Stimulated activated memory B cell treated with anti-CD40 and anti-IgM and Interleukin-4, amounts not matched to agents 10 μg/mL and 1 μg/mL and 100 μg/mL, for 72 hours (primary cell): ENCODE data around the gene FANCE.
A peak's percentile ranks its signal among the peaks of the same experiment; 100 is the strongest.
"Not testable (repeated sequence)": the region's sequence is repeated elsewhere in the genome, so short reads cannot be mapped to it uniquely, and the experiment has no call there.

Experiments used
- ATAC-seq: fragments of 150-1000 bp; cut with Tn5 transposase; 2 replicates; pipeline ENCODE4 v1.10.0; 2021
- H3K27ac Mint-ChIP-seq: one replicate; pipeline ENCODE4 v1.8.0; 2022; ENCODE audit warnings: mild to moderate bottlenecking, mixed read lengths
- H3K27me3 Mint-ChIP-seq: one replicate; pipeline ENCODE4 v1.8.0; 2022; ENCODE audit warnings: mixed read lengths
- H3K36me3 Mint-ChIP-seq: one replicate; pipeline ENCODE4 v1.8.0; 2022; ENCODE audit warnings: mixed read lengths
- H3K4me1 Mint-ChIP-seq: one replicate; pipeline ENCODE4 v1.8.0; 2022; ENCODE audit warnings: mixed read lengths
- H3K4me3 Mint-ChIP-seq: one replicate; pipeline ENCODE4 v1.8.0; 2022; ENCODE audit warnings: mild to moderate bottlenecking, moderate library complexity, mixed read lengths
- H3K9me3 Mint-ChIP-seq: one replicate; pipeline ENCODE4 v1.8.0; 2022; ENCODE audit warnings: mixed read lengths

The FANCE gene

GRCh38 chr6:35507221-35507620 lies 55.1 kb downstream of the FANCE start:
- no peaks in the 10 kb centered on the region for H3K36me3 Mint-ChIP-seq
- H3K27ac Mint-ChIP-seq, result no peak overlapping the region
- no peak for ATAC-seq
- H3K4me3 Mint-ChIP-seq, result no peak overlapping the region
- H3K4me1 Mint-ChIP-seq, result peaks cover 19% of the 10 kb centered on the region
- H3K27me3 Mint-ChIP-seq, result peaks cover 67% of the 10 kb centered on the region
- H3K9me3 Mint-ChIP-seq, result no peaks in the 10 kb centered on the region

DNA sequence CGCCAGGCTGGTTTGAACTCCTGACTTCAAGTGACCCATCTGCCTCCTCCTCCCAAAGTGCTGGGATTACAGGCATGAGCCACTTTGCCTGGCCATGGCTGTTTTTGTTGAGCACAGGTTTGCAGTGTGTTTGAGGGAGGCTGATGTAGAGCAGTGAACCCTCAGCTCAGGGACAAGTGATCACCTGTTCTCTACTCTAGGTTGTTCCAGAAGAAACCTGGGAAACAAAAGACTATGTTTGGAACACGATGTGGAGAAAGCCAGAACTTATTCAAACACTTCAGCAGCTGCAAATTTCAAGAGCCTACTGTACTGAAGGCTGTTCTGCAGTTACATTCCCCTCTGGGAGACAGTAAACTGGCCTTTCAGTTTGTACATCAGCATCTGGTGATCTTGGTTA lies 55.9 kb downstream of the FANCE start:
- ATAC-seq, result no peak
- Mint-ChIP-seq H3K9me3 (no peaks in the 10 kb centered on the region), H3K27me3 (peaks cover 67% of the 10 kb centered on the region), H3K4me3 (no peak overlapping the region), H3K36me3 (no peaks in the 10 kb centered on the region), H3K27ac (no peak overlapping the region), H3K4me1 (peaks cover 21% of the 10 kb centered on the region)

- Mint-ChIP-seq H3K4me1 (peaks cover 21% of the 10 kb centered on the region), H3K27ac (no peak overlapping the region), H3K9me3 (no peaks in the 10 kb centered on the region), H3K4me3 (no peak overlapping the region), H3K36me3 (no peaks in the 10 kb centered on the region), H3K27me3 (peaks cover 67% of the 10 kb centered on the region)
- ATAC-seq, result no peak
Measured at GRCh38 chr6:35508542-35508941, 56.4 kb downstream of the FANCE start.

- H3K27me3 Mint-ChIP-seq, result peaks cover 70% of the 10 kb centered on the region
- no peaks in the 10 kb centered on the region for H3K36me3 Mint-ChIP-seq
- no peak overlapping the region for H3K27ac Mint-ChIP-seq
- peaks cover 21% of the 10 kb centered on the region for H3K4me1 Mint-ChIP-seq
- H3K9me3 Mint-ChIP-seq, result no peaks in the 10 kb centered on the region
- no peak overlapping the region for H3K4me3 Mint-ChIP-seq
- no peak for ATAC-seq
Measured at GRCh38 chr6:35510916-35511561, 58.9 kb downstream of the FANCE start.

GRCh38 chr6:35511562-35511941 lies 59.4 kb downstream of the FANCE start:
- Mint-ChIP-seq H3K27ac (no peak overlapping the region), H3K4me3 (no peak overlapping the region), H3K27me3 (peaks cover 65% of the 10 kb centered on the region)

GRCh38 chr6:35512006-35512405 lies 59.9 kb downstream of the FANCE start:
- Mint-ChIP-seq H3K27ac (no peak overlapping the region), H3K9me3 (no peaks in the 10 kb centered on the region), H3K4me3 (no peak overlapping the region), H3K4me1 (peaks cover 21% of the 10 kb centered on the region), H3K36me3 (no peaks in the 10 kb centered on the region), H3K27me3 (peaks cover 61% of the 10 kb centered on the region)
- ATAC-seq, result peak; percentile 41

More at GRCh38 chr6:35511562-35511941, 59.4 kb downstream of the FANCE start:
- no peaks in the 10 kb centered on the region for H3K36me3 Mint-ChIP-seq
- H3K4me1 Mint-ChIP-seq, result peaks cover 21% of the 10 kb centered on the region
- peak; percentile 31 for ATAC-seq
- no peaks in the 10 kb centered on the region for H3K9me3 Mint-ChIP-seq

DNA sequence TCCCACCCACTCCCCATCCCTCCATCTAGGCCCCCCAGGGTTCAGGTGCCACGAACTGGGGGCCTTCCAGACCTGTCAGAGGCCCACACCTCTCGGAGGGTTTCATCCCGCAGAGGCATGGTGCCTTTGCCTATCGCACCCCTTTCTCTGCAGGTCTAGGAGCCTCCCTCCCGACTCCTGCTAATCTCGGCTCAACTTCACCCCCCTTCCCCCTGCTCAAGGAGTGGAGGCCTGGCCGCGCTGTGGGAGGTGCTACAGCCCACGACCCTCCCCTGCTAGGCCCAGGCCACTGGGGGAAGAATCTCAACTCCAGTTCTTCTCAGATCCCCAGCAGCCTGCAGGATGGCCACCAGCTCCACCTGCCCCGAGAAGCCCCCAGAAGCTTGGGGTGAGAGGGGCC lies 60.6 kb downstream of the FANCE start, which contains the start of gene TULP1:
Gene TULP1 (minus strand): TSS at position 157 of the 400 bp plus-strand sequence. CDS start 38 bp downstream, at position 119.
- Mint-ChIP-seq H3K36me3 (no peaks in the 10 kb centered on the region), H3K9me3 (no peaks in the 10 kb centered on the region), H3K4me1 (peaks cover 21% of the 10 kb centered on the region), H3K27ac (no peak within 1 kb of the TSS), H3K4me3 (no peak within 1 kb of the TSS), H3K27me3 (peaks cover 61% of the 10 kb centered on the region)
- no peak for ATAC-seq

DNA sequence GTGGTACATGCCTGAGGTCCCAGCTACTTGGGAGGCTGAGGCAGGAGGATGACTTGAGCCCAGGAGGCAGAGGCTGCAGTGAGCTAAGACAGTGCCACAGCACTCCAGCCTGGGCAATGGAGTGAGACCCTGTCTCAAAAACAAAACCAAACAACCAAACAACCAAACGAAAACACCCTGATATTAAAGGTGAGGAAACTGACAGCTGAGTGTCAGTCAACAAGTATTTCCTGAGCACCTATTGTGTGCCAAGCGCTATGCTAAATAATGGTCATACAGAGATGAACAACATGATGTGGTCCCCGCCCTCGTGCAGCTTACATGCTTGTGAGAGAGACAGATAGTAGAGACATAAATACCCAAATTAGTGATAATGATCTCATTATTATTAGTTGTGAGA lies 62.4 kb downstream of the FANCE start:
- ATAC-seq, result no peak
- Mint-ChIP-seq H3K27ac (no peak overlapping the region), H3K36me3 (no peaks in the 10 kb centered on the region), H3K27me3 (peaks cover 56% of the 10 kb centered on the region), H3K4me1 (peaks cover 15% of the 10 kb centered on the region), H3K9me3 (no peaks in the 10 kb centered on the region), H3K4me3 (no peak overlapping the region)

- not testable (repeated sequence) for H3K4me3 Mint-ChIP-seq, H3K9me3 Mint-ChIP-seq, ATAC-seq, H3K36me3 Mint-ChIP-seq, H3K27ac Mint-ChIP-seq
- Mint-ChIP-seq H3K4me1 (peaks cover 12% of the 10 kb centered on the region), H3K27me3 (peaks cover 56% of the 10 kb centered on the region)
Measured at GRCh38 chr6:35515939-35516338, 63.8 kb downstream of the FANCE start.
